ENCODE measurements around the gene SLC20A1.

SLC20A1 gene

GRCh38 chr2:112627060-112628040 lies 18.4 kb upstream of the SLC20A1 start:
- no peak for DNase-seq

GRCh38 chr2:112629224-112629623 lies 16.5 kb upstream of the SLC20A1 start:
- no peak for DNase-seq

GRCh38 chr2:112629823-112630222 lies 15.9 kb upstream of the SLC20A1 start:
- no peak for DNase-seq

- DNase-seq, result no peak
Observed at GRCh38 chr2:112630268-112630667, 15.5 kb upstream of the SLC20A1 start.

GRCh38 chr2:112633708-112634107 lies 12.0 kb upstream of the SLC20A1 start:
- no peak for DNase-seq

GRCh38 chr2:112634153-112634873 lies 11.4 kb upstream of the SLC20A1 start:
- no peak for DNase-seq

- DNase-seq, result no peak
Observed at GRCh38 chr2:112634874-112635157, 10.9 kb upstream of the SLC20A1 start.

- DNase-seq, result no peak
Observed at GRCh38 chr2:112636605-112637288, 9.0 kb upstream of the SLC20A1 start.

- DNase-seq, result no peak
Observed at GRCh38 chr2:112637289-112637660, 8.5 kb upstream of the SLC20A1 start.

GRCh38 chr2:112639936-112640335 lies 5.8 kb upstream of the SLC20A1 start:
- no peak for DNase-seq

GRCh38 chr2:112640467-112640799 lies 5.3 kb upstream of the SLC20A1 start:
- no peak for DNase-seq

GRCh38 chr2:112640800-112641675 lies 4.7 kb upstream of the SLC20A1 start:
- DNase-seq, result no peak

GRCh38 chr2:112641701-112642100 lies 4.0 kb upstream of the SLC20A1 start:
- no peak for DNase-seq

- no peak for DNase-seq
Observed at GRCh38 chr2:112642561-112642960, 3.2 kb upstream of the SLC20A1 start.

GRCh38 chr2:112642966-112643365 lies 2.8 kb upstream of the SLC20A1 start:
- no peak for DNase-seq

- DNase-seq, result no peak
Observed at GRCh38 chr2:112643488-112643887, 2.3 kb upstream of the SLC20A1 start.

- DNase-seq, result no peak
Observed at GRCh38 chr2:112644155-112644932, 1.4 kb upstream of the SLC20A1 start.

GRCh38 chr2:112644933-112645309 lies 818 bp upstream of the SLC20A1 start:
- DNase-seq, result no peak

GRCh38 chr2:112646102-112646719 lies 472 bp downstream of the SLC20A1 start:
- peak; percentile 75 for DNase-seq

GRCh38 chr2:112646791-112647689 lies 1.3 kb downstream of the SLC20A1 start:
- peak; percentile 30 for DNase-seq
